ENCODE data around the gene GGCX.
"Not testable (repeated sequence)": the region's sequence is repeated elsewhere in the genome, so short reads cannot be mapped to it uniquely, and the experiment has no call there.

Gene GGCX

DNA sequence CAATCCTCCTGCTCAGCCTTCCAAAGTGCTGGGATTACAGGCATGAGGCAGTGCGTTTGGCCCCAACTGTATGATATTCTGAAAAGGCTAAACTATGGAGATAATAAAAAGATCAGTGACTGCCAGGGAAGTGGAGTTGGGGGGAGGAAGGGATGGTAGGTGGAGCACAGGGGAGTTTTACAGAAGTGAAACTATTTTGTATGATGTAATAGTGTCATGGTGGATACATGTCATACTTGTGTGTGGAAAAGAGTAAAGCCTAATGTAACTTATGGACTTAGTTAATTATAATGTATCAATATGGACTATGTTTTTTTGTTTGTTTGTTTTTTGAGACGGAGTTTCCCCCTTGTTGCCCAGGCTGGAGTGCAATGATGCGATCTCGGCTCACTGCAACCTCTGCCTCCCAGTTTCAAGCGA, 2.9 kb upstream of the GGCX start:
- DNase-seq = no peak

- DNase-seq = no peak
Observed at GRCh38 chr2:85560812-85561279, 447 bp downstream of the GGCX start.

- not testable (repeated sequence) for DNase-seq
Observed at GRCh38 chr2:85560403-85560726, 928 bp downstream of the GGCX start.

- DNase-seq = no peak
Observed at GRCh38 chr2:85558160-85558559, 3.1 kb downstream of the GGCX start.

GRCh38 chr2:85557130-85557529, 4.2 kb downstream of the GGCX start:
- DNase-seq = no peak

GRCh38 chr2:85554980-85555612, 6.2 kb downstream of the GGCX start:
- no peak for DNase-seq

DNA sequence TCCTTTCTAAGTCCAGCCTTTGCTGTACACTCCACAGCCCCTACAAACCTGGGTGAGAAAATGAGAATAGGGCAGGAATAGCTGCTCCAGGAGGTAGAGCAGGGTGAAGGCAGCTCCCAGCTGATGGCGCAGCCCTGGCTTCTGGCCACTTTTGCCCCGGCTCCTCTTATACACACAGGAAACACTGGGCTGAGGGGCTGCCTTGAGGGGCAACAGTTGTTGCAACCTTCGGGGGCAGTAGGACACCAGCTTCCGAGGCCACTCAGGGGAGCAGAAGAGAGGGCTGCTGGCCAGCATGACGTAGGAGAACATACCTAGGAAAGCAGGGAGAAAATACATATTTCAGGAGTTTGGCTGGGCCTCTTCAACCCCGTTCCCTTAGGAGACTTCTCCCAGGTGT, 8.1 kb downstream of the GGCX start:
- no peak for DNase-seq

- DNase-seq = peak; percentile 89
Observed at GRCh38 chr2:85551698-85552678, 9.3 kb downstream of the GGCX start.

GRCh38 chr2:85550486-85550885, 10.8 kb downstream of the GGCX start:
- DNase-seq = no peak

GRCh38 chr2:85549826-85550225, 11.5 kb downstream of the GGCX start:
- peak; percentile 78 for DNase-seq

DNA sequence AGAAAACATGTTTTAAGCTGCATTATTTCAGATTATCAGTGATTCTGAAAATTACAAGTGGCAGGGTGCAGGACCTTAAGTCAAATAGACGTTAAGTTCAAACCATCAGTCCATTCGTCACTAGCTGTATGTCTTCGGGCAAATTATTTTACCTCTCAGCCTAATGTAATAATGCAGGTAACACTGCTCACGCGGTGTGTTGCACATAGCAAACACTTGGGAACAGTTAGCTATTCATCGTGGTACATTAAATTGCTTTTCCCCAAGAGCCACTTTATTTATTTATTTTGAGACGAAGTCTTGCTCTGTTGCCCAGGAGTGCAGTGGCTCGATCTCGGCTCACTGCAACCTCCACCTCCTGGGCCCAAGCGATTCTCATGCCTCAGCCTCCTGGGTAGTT, 12.2 kb downstream of the GGCX start:
- DNase-seq = no peak

GRCh38 chr2:85548608-85548900, 12.7 kb downstream of the GGCX start:
- DNase-seq = no peak

DNA sequence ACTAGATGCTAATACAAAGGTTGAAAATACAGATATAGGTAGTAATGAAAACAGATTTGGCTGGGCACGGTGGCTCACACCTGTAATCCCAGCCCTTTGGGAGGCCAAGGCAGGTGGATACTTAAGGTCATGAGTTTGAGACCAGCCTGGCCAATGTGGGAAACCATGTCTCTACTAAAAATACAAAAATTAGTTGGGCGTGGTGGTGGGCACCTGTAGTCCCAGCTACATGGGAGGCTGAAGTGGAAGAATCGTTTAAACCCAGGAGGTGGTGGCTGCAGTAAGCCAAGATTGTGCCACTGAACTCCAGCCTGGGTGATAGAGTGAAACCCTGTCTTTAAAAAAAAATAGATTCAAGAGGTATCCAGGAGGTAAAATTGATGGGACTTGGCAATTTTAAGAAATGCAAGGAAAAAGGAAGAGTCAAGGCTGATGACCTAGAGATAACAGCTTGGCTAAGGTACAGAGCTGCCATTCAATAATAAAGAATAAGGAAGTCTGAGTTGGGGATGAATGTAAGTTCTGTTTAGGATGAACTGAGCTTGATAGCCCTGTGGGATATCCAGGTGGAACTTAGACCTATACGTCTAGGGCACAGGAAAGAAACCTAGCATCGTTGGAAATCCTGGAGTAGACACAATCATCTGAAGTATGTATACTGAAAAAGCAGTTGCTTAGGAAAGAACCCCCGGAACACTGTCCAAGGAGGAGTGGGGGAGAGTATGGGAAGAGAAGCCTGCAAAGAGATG, 13.3 kb downstream of the GGCX start:
- DNase-seq = peak; percentile 44

- peak; percentile 58 for DNase-seq
Observed at GRCh38 chr2:85547089-85547858, 14.0 kb downstream of the GGCX start.

GRCh38 chr2:85545780-85546240, 15.5 kb downstream of the GGCX start:
- peak; percentile 83 for DNase-seq

DNA sequence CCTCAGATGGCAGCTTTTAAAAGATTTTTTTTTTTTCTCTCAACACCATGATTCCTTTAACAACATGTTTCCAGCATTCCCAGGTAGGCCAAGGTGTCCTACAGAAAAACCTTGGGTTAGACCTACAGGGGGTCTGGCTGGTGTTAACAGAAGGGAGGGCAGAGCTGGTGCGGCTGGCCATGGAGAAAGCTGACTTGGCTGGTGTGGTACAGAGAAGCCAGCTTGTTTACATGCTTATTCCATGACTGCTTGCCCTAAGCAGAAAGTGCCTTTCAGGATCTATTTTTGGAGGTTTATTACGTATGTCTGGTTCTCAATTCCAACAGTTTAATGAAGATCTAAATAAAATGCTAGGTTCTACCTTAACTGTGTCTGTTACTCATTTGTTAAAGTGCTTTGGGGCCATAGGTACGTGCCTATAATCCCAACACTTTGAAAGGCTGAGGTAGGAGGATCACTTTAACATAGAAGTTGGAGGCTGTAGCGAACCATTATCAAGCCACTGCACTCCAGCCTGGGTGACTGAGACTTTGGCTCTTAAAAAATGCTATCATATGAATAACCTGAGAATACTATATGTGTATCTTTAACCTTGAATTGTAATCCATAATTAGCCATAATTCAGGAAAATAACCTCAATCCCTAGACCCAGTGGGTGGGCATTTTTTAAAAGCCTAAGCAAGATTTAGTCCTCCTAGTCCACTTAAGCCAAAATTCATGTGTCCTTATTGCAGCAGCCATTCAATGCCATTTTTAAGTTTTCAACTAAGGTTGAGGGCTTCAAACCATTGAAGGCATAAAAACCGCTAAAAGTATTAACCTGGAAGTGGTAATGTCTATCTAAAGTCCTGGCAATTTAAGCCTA, 16.1 kb downstream of the GGCX start:
- peak; percentile 60 for DNase-seq

DNA sequence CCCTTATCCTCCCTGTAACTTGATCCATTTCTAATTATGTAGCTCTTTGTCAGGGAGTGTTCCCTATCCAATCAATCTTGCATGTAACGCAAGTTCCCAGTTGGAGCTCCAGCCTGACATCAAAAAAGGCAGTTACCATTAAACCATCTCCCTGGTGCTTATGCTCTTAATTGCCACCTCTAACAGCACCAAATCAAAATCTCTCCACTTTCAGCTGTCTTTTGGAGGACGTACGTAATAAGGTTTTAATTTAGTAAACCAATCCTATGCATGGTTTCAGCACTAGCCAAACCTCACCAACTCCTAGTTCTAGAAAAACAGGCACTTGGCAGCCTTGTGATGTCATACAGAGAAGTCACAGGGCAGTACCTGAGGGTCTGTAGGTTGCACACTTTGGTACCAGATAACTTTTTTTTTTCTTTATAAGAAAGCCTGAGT, 17.0 kb downstream of the GGCX start:
- peak; percentile 28 for DNase-seq

- no peak for DNase-seq
Observed at GRCh38 chr2:85542777-85543176, 18.5 kb downstream of the GGCX start.

DNA sequence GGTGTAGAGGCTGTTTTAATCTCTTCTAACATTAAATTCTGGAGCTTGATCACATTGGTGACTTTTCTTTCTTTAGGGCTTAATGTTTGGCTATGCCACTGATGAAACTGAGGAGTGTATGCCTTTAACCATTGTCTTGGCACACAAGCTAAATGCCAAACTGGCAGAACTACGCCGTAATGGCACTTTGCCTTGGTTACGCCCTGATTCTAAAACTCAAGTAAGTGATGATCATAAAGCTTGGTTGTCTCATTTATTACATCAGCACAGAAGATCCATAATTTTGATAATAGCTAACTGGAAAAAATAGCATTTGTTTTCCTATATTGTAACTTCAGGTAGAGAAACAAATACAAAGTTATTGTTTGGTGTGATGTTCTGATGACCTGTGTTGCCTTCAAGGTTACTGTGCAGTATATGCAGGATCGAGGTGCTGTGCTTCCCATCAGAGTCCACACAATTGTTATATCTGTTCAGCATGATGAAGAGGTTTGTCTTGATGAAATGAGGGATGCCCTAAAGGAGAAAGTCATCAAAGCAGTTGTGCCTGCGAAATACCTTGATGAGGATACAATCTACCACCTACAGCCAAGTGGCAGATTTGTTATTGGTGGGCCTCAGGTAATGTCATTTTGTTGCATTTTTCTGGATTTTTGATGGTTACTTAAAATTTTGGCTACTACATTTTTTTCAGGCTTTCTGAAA, 19.4 kb downstream of the GGCX start:
- no peak for DNase-seq

GRCh38 chr2:85541262-85541661, 20.0 kb downstream of the GGCX start:
- no peak for DNase-seq

- peak; percentile 61 for DNase-seq
Observed at GRCh38 chr2:85540133-85540648, 21.1 kb downstream of the GGCX start.
